Measurements from ENCODE around the gene WEE1.

- TF ChIP-seq CTCF (optimal IDR thresholded peaks at IDR 0.05 in 1 of 3, IDR thresholded peaks at IDR 0.05 in 1 of 3, conservative IDR thresholded peaks at IDR 0.05 in 1 of 3; ENCODE audit: extremely low read depth in 1 of 3, insufficient read depth in 2 of 3, low read length in 3 of 3): no peak
- no peak for TF ChIP-seq EZH2 (IDR thresholded peaks at IDR 0.05; ENCODE audit: low read length)
Observed at GRCh38 chr11:9639099-9639498, 65.6 kb downstream of the WEE1 start.
